Measurements from ENCODE around the gene SBNO2. TPM values are rescaled to one million over a fixed set of nuclear protein-coding genes. Genes with fewer than 3 reads are reported as not detected.

The SBNO2 gene
- total and polyA plus RNA-seq, 2 experiments from 2014 or later: 6.9 to 35.4 TPM

- no peaks in the 10 kb centered on the region for H3K9me3 Mint-ChIP-seq
- no peaks in the 10 kb centered on the region for H3K27me3 ChIP-seq (ENCODE audit: insufficient read depth)
Observed at GRCh38 chr19:1109032-1109551, 65.0 kb downstream of the SBNO2 start.

More at GRCh38 chr19:1109032-1109551, 65.0 kb downstream of the SBNO2 start:
- peaks cover 11% of the 10 kb centered on the region; the same call in 1 of the 3 replicates for H3K4me1 Mint-ChIP-seq
- Histone ChIP-seq H3K36me3 (ENCODE audit: insufficient read depth) (0 out of 2 replicates have a peak, but pooled peaks cover 3% of the 10 kb centered on the region), H3F3A (replicated peaks; ENCODE audit: low read depth) (0 out of 2 replicates have a peak, but pooled peaks cover 10% of the 10 kb centered on the region), H2AFZ (no peak overlapping the region), H3K27ac (ENCODE audit: low read depth) (no peak overlapping the region), H3K79me2 (replicated peaks; ENCODE audit: insufficient read depth) (no peaks in the 10 kb centered on the region), H3K4me1 (ENCODE audit: insufficient read depth) (no peaks in the 10 kb centered on the region), H3K9me2 (ENCODE audit: insufficient read depth) (no peaks in the 10 kb centered on the region), H3K4me3 (no peak overlapping the region), H4K20me1 (replicated peaks; ENCODE audit: insufficient read depth) (no peaks in the 10 kb centered on the region; the same call in 1 of the 2 replicates), H3K4me2 (no peak overlapping the region)
- H3K36me3 Mint-ChIP-seq (ENCODE audit: low read depth): peaks cover 12% of the 10 kb centered on the region
- ATAC-seq (no peak), DNase-seq (ENCODE audit: low spot score) (no peak)
- H3K4me3 Mint-ChIP-seq: no peak overlapping the region
- no peak overlapping the region for H3K27ac Mint-ChIP-seq
- H3K27me3 Mint-ChIP-seq (ENCODE audit: insufficient read depth, low read depth, poor library complexity): peaks cover 10% of the 10 kb centered on the region
- TF ChIP-seq REST (IDR thresholded peaks at IDR 0.05; ENCODE audit: unreplicated experiment) (no peak), NANOG (IDR thresholded peaks at IDR 0.05; ENCODE audit: borderline replicate concordance) (no peak), POLR2AphosphoS5 (IDR thresholded peaks at IDR 0.05; ENCODE audit: low read depth) (no peak), CTCF (conservative IDR thresholded peaks at IDR 0.05; ENCODE audit: low read depth in 2 of 2) (no peak), ETS1 (IDR thresholded peaks at IDR 0.05) (no peak), ZNF114 (CRISPR knock-in tag; IDR thresholded peaks at IDR 0.05) (no peak), CREB1 (CRISPR knock-in tag; IDR thresholded peaks at IDR 0.05; ENCODE audit: low read depth) (no peak), ZNF331 (CRISPR knock-in tag; IDR thresholded peaks at IDR 0.05; ENCODE audit: low read depth) (no peak), STAT1 (IDR thresholded peaks at IDR 0.05; ENCODE audit: unreplicated experiment) (no peak), EZH2phosphoT487 (IDR thresholded peaks at IDR 0.05; ENCODE audit: unreplicated experiment) (no peak), ZNF462 (CRISPR knock-in tag; IDR thresholded peaks at IDR 0.05) (no peak), JUNB (IDR thresholded peaks at IDR 0.05; ENCODE audit: unreplicated experiment) (no peak), EZH2 (IDR thresholded peaks at IDR 0.05; ENCODE audit: low read depth, unreplicated experiment) (no peak)

Measured in GM23338 (cell line).